Activated CD4-positive, alpha-beta T cell treated with anti-CD3 and anti-CD28 coated beads, Interleukin-2, Interleukin-4, amounts not matched to agents 100 ng/mL and 50 ng/mL, durations not matched to agents 16 hours and 8 hours (primary cell): Measurements from ENCODE around the gene NCK1.

ENCODE experiments used
- DNase-seq: peaks from one replicate; pipeline ENCODE4 v3.0.0-alpha.2; 2020; ENCODE audit warnings: low spot score

The NCK1 gene

GRCh38 chr3:136908297-136908696 lies 46.3 kb downstream of the NCK1 start:
- DNase-seq: no peak

- DNase-seq: no peak
Observed at GRCh38 chr3:136909187-136909586, 47.2 kb downstream of the NCK1 start.

GRCh38 chr3:136910697-136911096 lies 48.7 kb downstream of the NCK1 start:
- no peak for DNase-seq

GRCh38 chr3:136913168-136913567 lies 51.2 kb downstream of the NCK1 start:
- no peak for DNase-seq

GRCh38 chr3:136914739-136915138 lies 52.7 kb downstream of the NCK1 start:
- DNase-seq: no peak

GRCh38 chr3:136916223-136916622 lies 54.2 kb downstream of the NCK1 start:
- no peak for DNase-seq

GRCh38 chr3:136919799-136920580 lies 58.0 kb downstream of the NCK1 start:
- DNase-seq: peak; percentile 76

- no peak for DNase-seq
Observed at GRCh38 chr3:136920904-136921611, 59.0 kb downstream of the NCK1 start.

- DNase-seq: no peak
Observed at GRCh38 chr3:136925425-136926190, 63.6 kb downstream of the NCK1 start.

GRCh38 chr3:136928240-136928639 lies 66.2 kb downstream of the NCK1 start:
- DNase-seq: no peak

GRCh38 chr3:136929977-136930670 lies 68.1 kb downstream of the NCK1 start:
- no peak for DNase-seq

GRCh38 chr3:136931606-136932005 lies 69.6 kb downstream of the NCK1 start:
- DNase-seq: peak; percentile 13

GRCh38 chr3:136932523-136932922 lies 70.5 kb downstream of the NCK1 start:
- peak; percentile 20 for DNase-seq

GRCh38 chr3:136932978-136933772 lies 71.2 kb downstream of the NCK1 start:
- no peak for DNase-seq

- DNase-seq: no peak
Observed at GRCh38 chr3:136937175-136937574, 75.2 kb downstream of the NCK1 start.

- no peak for DNase-seq
Observed at GRCh38 chr3:136937851-136938250, 75.8 kb downstream of the NCK1 start.

GRCh38 chr3:136938334-136938733 lies 76.3 kb downstream of the NCK1 start:
- DNase-seq: no peak

GRCh38 chr3:136939489-136939888 lies 77.5 kb downstream of the NCK1 start:
- no peak for DNase-seq

GRCh38 chr3:136942803-136943202 lies 80.8 kb downstream of the NCK1 start:
- no peak for DNase-seq

GRCh38 chr3:136943436-136943835 lies 81.4 kb downstream of the NCK1 start:
- no peak for DNase-seq

GRCh38 chr3:136946978-136947377 lies 85.0 kb downstream of the NCK1 start:
- no peak for DNase-seq
